Epithelial cell of prostate (primary cell): ENCODE data around the gene DLGAP5.

Experiments used
- DNase-seq: peaks from one replicate; pipeline ENCODE4 v3.0.0-alpha.2; 2011; ENCODE audit warnings: low read depth, low spot score
- H3K27ac ChIP-seq: fragments of 450-650 bp; 2 replicates; pipeline ENCODE4 v1.5.1; 2017; ENCODE audit warnings: mild to moderate bottlenecking

The DLGAP5 gene

GRCh38 chr14:55191203-55192053 lies at the start of gene DLGAP5:
TSS of gene DLGAP5 (minus strand) at chr14:55191585. CDS start at chr14:55189179, 2,406 bp downstream.
- no peak within 1 kb of the TSS for H3K27ac ChIP-seq
- peak; percentile 76 for DNase-seq

GRCh38 chr14:55240526-55241178 lies 49.3 kb upstream of the DLGAP5 start:
- H3K27ac ChIP-seq, result no peak overlapping the region
- no peak for DNase-seq

GRCh38 chr14:55239320-55239719 lies 47.9 kb upstream of the DLGAP5 start:
- H3K27ac ChIP-seq, result no peak overlapping the region
- DNase-seq, result no peak

- no peak overlapping the region for H3K27ac ChIP-seq
- DNase-seq, result no peak
Measured at GRCh38 chr14:55238019-55238680, 46.8 kb upstream of the DLGAP5 start.

- no peak overlapping the region for H3K27ac ChIP-seq
- DNase-seq, result no peak
Measured at GRCh38 chr14:55233591-55233990, 42.2 kb upstream of the DLGAP5 start.

GRCh38 chr14:55228261-55228660 lies 36.9 kb upstream of the DLGAP5 start:
- H3K27ac ChIP-seq, result no peak overlapping the region
- DNase-seq, result no peak

- DNase-seq, result no peak
- H3K27ac ChIP-seq, result no peak overlapping the region
Measured at GRCh38 chr14:55223364-55223763, 32.0 kb upstream of the DLGAP5 start.

- H3K27ac ChIP-seq, result peak overlapping the region; percentile 60
- DNase-seq, result peak; percentile 43
Measured at GRCh38 chr14:55221968-55222367, 30.6 kb upstream of the DLGAP5 start.

- peak; percentile 50 for DNase-seq
- H3K27ac ChIP-seq, result peak overlapping the region; percentile 60
Measured at GRCh38 chr14:55221186-55221585, 29.8 kb upstream of the DLGAP5 start.

GRCh38 chr14:55220230-55220629 lies 28.8 kb upstream of the DLGAP5 start:
- no peak for DNase-seq
- H3K27ac ChIP-seq, result no peak overlapping the region

- peak overlapping the region; percentile 61 for H3K27ac ChIP-seq
- no peak for DNase-seq
Measured at GRCh38 chr14:55212634-55213033, 21.2 kb upstream of the DLGAP5 start.

- H3K27ac ChIP-seq, result no peak overlapping the region
- no peak for DNase-seq
Measured at GRCh38 chr14:55207832-55208231, 16.4 kb upstream of the DLGAP5 start.

- DNase-seq, result no peak
- H3K27ac ChIP-seq, result no peak overlapping the region
Measured at GRCh38 chr14:55206175-55206693, 14.8 kb upstream of the DLGAP5 start.

- no peak overlapping the region for H3K27ac ChIP-seq
- DNase-seq, result no peak
Measured at GRCh38 chr14:55201219-55202101, 10.1 kb upstream of the DLGAP5 start.

- DNase-seq, result no peak
Measured at GRCh38 chr14:55200651-55201050, 9.3 kb upstream of the DLGAP5 start.

GRCh38 chr14:55198749-55199148 lies 7.4 kb upstream of the DLGAP5 start:
- H3K27ac ChIP-seq, result no peak overlapping the region
- DNase-seq, result no peak

More at GRCh38 chr14:55200651-55201050, 9.3 kb upstream of the DLGAP5 start:
- H3K27ac ChIP-seq, result no peak overlapping the region

GRCh38 chr14:55194656-55195355 lies 3.4 kb upstream of the DLGAP5 start:
- H3K27ac ChIP-seq, result no peak overlapping the region
- no peak for DNase-seq

- no peak for DNase-seq
- H3K27ac ChIP-seq, result no peak overlapping the region
Measured at GRCh38 chr14:55192054-55192621, 753 bp upstream of the DLGAP5 start.

GRCh38 chr14:55190906-55191202 lies 531 bp downstream of the DLGAP5 start:
- H3K27ac ChIP-seq, result no peak overlapping the region
- no peak for DNase-seq
